ENCODE data around the gene ANO7. TPM values are rescaled to one million over a fixed set of nuclear protein-coding genes. Genes with fewer than 3 reads are reported as not detected.
A peak's percentile ranks its signal among the peaks of the same experiment; 100 is the strongest.

The ANO7 gene
- total and polyA plus RNA-seq, 2 experiments from 2014 or later = 2.8 to 3.4 TPM

DNA sequence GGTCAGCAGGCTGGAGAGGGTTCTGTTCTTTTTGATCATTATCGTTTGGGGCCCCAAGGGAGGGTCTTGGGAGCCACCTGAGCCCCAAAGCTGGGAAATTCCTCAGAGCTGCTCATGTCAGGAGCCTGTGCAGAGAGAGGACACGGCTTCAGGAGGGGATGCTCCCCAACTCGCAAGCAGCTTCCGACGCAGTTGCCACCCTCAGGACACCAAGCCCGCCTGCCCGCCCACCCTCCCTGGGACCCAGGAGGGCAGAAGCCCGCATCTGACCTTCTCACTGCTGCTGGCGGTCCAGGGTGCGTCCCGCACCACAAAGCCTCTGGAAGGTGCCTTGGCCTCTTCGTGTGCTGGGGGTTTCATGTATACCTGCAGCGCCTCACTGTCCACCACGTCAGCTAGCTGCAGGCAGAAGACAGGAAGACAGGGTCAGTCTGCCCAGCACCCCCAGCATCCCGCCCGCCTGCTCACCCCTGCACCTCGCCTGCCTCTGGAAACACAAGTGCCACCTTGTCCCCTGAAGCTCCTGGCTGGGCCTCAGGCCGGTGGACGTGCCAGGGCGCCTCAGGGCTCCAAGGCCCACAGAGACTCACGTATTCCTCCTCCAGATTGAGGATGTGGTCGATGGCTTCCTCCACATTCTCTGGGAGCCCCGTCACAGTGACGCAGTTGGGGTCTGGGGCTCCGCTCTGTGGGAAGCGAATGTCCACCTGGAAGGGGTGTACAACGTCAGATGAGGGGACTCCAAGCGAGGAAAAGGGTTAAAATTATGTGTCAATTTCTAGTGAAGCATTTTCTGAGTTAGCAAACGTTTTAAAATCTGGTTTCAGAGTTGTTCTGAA, 41.3 kb downstream of the ANO7 start:
- Histone ChIP-seq H3K4me1 (ENCODE audit: low read depth) (peaks cover 3% of the 10 kb centered on the region), H3K9me3 (ENCODE audit: low read depth) (no peaks in the 10 kb centered on the region), H3K4me3 (no peak overlapping the region), H3K27me3 (no peaks in the 10 kb centered on the region), H3K27ac (peak overlapping the region; percentile 35), H3K36me3 (peaks cover 43% of the 10 kb centered on the region)
- TF ChIP-seq, protein P1, sequence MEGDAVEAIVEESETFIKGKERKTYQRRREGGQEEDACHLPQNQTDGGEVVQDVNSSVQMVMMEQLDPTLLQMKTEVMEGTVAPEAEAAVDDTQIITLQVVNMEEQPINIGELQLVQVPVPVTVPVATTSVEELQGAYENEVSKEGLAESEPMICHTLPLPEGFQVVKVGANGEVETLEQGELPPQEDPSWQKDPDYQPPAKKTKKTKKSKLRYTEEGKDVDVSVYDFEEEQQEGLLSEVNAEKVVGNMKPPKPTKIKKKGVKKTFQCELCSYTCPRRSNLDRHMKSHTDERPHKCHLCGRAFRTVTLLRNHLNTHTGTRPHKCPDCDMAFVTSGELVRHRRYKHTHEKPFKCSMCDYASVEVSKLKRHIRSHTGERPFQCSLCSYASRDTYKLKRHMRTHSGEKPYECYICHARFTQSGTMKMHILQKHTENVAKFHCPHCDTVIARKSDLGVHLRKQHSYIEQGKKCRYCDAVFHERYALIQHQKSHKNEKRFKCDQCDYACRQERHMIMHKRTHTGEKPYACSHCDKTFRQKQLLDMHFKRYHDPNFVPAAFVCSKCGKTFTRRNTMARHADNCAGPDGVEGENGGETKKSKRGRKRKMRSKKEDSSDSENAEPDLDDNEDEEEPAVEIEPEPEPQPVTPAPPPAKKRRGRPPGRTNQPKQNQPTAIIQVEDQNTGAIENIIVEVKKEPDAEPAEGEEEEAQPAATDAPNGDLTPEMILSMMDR (IDR thresholded peaks at IDR 0.05; ENCODE audit: low read depth, low read length) = no peak
- no peak for DNase-seq (ENCODE audit: low read depth in 1 of 2, low spot score in 1 of 2)

DNA sequence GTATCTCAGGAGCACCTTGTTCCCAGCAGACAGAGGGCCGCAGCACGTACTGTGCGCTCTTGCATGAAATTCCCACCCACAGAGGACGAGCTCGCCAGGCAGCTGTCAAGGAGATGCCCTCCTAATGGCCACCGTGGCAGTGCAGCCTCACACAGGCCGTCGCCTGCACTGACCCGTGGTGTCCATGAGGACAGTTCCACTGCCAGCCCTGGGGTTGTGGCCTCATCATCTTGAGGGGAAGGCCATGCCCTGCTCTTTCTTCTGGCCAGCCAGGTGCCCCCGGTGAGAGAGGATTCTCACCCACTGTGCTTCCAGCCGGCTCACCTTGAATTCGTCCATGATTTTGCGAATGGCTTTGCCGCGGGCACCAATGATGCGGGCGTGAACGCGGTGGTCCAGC, 42.0 kb downstream of the ANO7 start:
- TF ChIP-seq, protein P1 (IDR thresholded peaks at IDR 0.05; ENCODE audit: low read depth, low read length) = no peak

DNA sequence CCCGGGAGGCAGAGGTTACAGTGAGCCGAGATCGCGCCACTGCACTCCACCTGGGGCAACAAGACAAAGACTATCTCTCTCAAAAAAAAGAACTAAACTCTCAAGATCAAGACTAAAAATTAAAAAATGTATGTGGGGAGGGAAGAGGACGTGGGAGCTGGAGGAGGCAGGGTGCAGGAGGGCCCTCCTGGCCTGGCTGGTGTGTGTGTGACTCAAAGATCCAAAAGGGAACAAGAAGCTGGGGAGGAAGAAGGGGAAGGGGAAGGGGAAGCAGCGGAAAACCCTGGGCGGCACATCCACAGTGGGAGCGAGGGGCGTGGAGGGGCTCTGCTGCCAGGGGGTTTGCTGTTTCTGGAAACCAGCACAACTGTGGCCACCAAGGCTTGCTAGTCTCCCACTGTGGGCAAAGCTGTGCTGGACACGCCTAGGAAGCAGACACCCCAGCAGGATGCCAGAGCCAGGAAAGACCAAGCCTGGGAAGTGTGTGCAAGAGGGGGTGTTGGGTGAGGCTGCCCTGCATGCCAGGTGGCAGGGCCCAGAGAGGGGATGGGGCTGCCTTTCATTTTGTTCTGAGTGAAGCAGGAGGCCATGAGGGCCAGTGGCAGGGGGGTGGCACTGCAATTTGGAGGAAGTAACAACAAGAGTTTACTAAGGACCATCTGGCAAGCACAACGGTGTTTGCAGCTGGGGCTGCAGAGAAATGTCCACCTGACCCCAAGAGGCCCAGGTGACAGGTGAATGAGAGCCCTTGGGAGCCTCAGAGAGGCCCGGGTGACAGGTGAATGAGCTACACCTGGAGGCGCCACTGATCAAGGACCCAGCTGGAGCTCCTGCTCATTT, 44.5 kb downstream of the ANO7 start:
- no peak overlapping the region for H3K27ac ChIP-seq
- H3K9me3 ChIP-seq (ENCODE audit: low read depth) = no peaks in the 10 kb centered on the region
- H3K4me3 ChIP-seq = no peak overlapping the region
- no peaks in the 10 kb centered on the region for H3K27me3 ChIP-seq
- peaks cover 67% of the 10 kb centered on the region for H3K36me3 ChIP-seq
- peaks cover 3% of the 10 kb centered on the region for H3K4me1 ChIP-seq (ENCODE audit: low read depth)
- no peak for DNase-seq (ENCODE audit: low read depth in 1 of 2, low spot score in 1 of 2)
- TF ChIP-seq, protein P1 (IDR thresholded peaks at IDR 0.05; ENCODE audit: low read depth, low read length) = no peak

More for the DNA sequence above, 42.0 kb downstream of the ANO7 start:
- peaks cover 3% of the 10 kb centered on the region for H3K4me1 ChIP-seq (ENCODE audit: low read depth)
- H3K27ac ChIP-seq = no peak overlapping the region
- no peak for DNase-seq (ENCODE audit: low read depth in 1 of 2, low spot score in 1 of 2)
- no peaks in the 10 kb centered on the region for H3K27me3 ChIP-seq
- H3K9me3 ChIP-seq (ENCODE audit: low read depth) = no peaks in the 10 kb centered on the region
- H3K4me3 ChIP-seq = no peak overlapping the region
- peaks cover 48% of the 10 kb centered on the region for H3K36me3 ChIP-seq

DNA sequence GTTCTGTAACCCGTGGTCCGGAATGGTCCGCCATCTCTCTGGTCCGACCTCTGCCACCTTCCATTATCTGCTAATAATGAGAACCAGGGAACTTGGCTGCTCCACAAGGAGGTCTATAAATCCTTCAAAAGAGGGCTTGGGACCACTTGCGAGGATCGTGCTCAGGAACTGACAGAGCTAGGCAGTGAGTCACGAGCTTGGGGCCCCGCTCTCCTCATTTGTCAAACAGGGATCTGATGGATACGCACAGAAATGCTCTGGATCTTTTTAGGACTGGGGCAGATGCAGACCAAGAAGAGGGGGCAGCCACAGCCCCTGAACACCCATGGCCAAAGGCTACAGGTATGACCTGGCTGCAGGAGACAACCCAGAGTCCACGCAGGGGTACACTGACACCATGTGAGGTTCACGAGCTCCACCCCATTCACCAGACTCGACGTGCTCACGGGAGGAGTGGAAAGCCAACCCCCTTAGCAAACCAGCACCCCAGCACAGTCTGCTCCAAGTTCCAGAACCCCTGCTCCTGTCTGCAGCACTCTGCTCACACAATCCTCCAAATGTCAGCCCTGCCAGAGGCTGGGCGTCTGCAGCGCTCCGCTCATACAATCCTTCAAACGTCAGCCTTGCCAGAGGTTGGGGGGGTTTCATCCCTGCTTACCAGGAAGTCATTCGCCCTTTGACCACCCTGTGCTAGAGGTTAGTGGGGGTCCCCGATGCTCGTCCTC, 45.8 kb downstream of the ANO7 start:
- Histone ChIP-seq H3K27me3 (no peaks in the 10 kb centered on the region), H3K9me3 (ENCODE audit: low read depth) (no peaks in the 10 kb centered on the region), H3K4me3 (no peak overlapping the region), H3K4me1 (ENCODE audit: low read depth) (no peaks in the 10 kb centered on the region), H3K27ac (no peak overlapping the region), H3K36me3 (peaks cover 68% of the 10 kb centered on the region)
- no peak for DNase-seq (ENCODE audit: low read depth in 1 of 2, low spot score in 1 of 2)
- TF ChIP-seq, protein P1 (IDR thresholded peaks at IDR 0.05; ENCODE audit: low read depth, low read length) = no peak

All from cardiac muscle cell (in vitro differentiated cells and primary cell).